ENCODE data around the gene ELFN2. TPM values are rescaled to one million over a fixed set of nuclear protein-coding genes. Genes with fewer than 3 reads are reported as not detected.

ELFN2 gene
- total RNA-seq, 4 donors from 2014 or later: under 0.01 to 0.19 (median 0.16) TPM; not detected in 1

GRCh38 chr22:37453696-37454095 is 26.4 kb upstream of the ELFN2 start:
- 82 to 88% methylated on average over 3 to 5 of the region's 7 CpGs for WGBS, 2 donors (ENCODE audit: low coverage in 1 of 2)
- H3K4me3 ChIP-seq: no peak overlapping the region
- H3K27ac ChIP-seq: no peak overlapping the region
- no peaks in the 10 kb centered on the region for H3K36me3 ChIP-seq
- H3K9me3 ChIP-seq: peaks cover 0 to 18% (median 0%) of the 10 kb centered on the region in 3 donors
- ATAC-seq: no peak
- peaks cover 98% of the 10 kb centered on the region for H3K27me3 ChIP-seq
- no peaks in the 10 kb centered on the region for H3K4me1 ChIP-seq
- TF ChIP-seq, protein P1, sequence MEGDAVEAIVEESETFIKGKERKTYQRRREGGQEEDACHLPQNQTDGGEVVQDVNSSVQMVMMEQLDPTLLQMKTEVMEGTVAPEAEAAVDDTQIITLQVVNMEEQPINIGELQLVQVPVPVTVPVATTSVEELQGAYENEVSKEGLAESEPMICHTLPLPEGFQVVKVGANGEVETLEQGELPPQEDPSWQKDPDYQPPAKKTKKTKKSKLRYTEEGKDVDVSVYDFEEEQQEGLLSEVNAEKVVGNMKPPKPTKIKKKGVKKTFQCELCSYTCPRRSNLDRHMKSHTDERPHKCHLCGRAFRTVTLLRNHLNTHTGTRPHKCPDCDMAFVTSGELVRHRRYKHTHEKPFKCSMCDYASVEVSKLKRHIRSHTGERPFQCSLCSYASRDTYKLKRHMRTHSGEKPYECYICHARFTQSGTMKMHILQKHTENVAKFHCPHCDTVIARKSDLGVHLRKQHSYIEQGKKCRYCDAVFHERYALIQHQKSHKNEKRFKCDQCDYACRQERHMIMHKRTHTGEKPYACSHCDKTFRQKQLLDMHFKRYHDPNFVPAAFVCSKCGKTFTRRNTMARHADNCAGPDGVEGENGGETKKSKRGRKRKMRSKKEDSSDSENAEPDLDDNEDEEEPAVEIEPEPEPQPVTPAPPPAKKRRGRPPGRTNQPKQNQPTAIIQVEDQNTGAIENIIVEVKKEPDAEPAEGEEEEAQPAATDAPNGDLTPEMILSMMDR (IDR thresholded peaks at IDR 0.05): no peak
- TF ChIP-seq EP300 (IDR thresholded peaks at IDR 0.05) (no peak), POLR2AphosphoS5 (IDR thresholded peaks at IDR 0.05) (no peak), POLR2A (IDR thresholded peaks at IDR 0.05) (no peak)

DNA sequence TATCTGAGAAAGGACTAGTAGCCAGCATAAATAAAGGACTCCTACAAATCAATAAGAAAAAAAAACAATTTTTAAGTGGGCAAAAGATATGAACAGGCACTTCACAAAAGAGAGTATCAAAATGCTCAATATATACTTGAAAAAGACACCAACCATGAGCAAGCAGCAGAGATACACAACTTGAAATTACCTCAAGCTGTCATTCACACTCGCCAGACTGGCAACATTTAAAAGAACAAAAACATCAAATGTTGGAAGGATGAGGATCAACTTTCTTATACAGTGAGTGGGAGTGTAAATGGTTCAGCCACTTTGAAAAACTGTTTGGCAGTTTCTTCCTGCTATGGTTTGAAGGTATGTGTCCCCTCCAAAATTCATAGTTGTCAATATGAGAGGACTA is 23.9 kb upstream of the ELFN2 start:
- Histone ChIP-seq H3K27me3 (peaks cover 97% of the 10 kb centered on the region), H3K4me3 (no peak overlapping the region), H3K4me1 (no peaks in the 10 kb centered on the region), H3K9me3 (peaks cover 0 to 18% (median 0%) of the 10 kb centered on the region in 3 donors), H3K27ac (no peak overlapping the region), H3K36me3 (no peaks in the 10 kb centered on the region)
- TF ChIP-seq POLR2AphosphoS5 (IDR thresholded peaks at IDR 0.05): no peak
- no peak for TF ChIP-seq EP300 (IDR thresholded peaks at IDR 0.05)
- no peak for TF ChIP-seq POLR2A (IDR thresholded peaks at IDR 0.05)
- TF ChIP-seq, protein P1 (IDR thresholded peaks at IDR 0.05): no peak
- 22% methylated on average over 1 of the region's 1 CpG; no CpG with 5 or more reads in 1 of the 2 donors for WGBS, 2 donors (ENCODE audit: low coverage in 1 of 2)
- no peak for ATAC-seq

DNA sequence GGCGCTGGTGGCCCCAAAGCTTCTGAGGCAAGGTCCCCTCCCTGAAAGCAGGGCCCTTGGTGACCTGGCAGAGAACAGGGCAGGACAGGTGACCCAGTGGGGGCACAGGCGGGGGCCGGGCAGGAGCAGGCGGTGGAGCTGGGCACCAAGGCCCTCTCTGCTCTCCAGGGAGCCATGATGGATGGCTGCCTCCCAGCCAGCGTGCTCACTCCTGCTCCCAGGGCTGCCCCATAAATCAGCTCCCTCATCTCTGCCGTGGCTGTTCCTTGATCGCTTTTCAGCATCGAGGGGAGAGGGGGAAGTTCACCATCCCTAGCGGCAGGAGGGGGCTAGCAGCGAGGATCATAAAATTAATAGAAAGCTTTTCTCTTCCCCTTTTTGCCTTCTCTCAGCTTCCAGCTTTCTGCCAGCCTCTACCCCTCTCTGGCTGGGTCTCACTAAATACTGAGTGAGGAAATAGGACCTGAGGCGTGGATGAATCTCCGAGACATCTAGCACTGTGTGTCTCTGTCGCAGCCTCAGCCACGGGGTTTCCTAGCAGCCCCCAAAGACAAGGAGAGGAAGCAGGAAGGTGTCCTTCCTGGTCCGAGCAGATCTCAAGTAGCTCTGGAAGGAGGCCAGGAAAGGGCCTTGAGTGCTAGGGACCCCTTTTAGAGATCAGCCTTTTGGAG is 22.2 kb upstream of the ELFN2 start:
- no peaks in the 10 kb centered on the region for H3K36me3 ChIP-seq
- no peak overlapping the region for H3K27ac ChIP-seq
- TF ChIP-seq, protein P1 (IDR thresholded peaks at IDR 0.05): no peak
- TF ChIP-seq POLR2A (IDR thresholded peaks at IDR 0.05) (no peak), POLR2AphosphoS5 (IDR thresholded peaks at IDR 0.05) (no peak), EP300 (IDR thresholded peaks at IDR 0.05) (no peak)
- no peak for ATAC-seq
- no peak overlapping the region for H3K4me3 ChIP-seq
- H3K4me1 ChIP-seq: no peaks in the 10 kb centered on the region
- H3K27me3 ChIP-seq: peaks cover 93% of the 10 kb centered on the region
- 27% methylated on average over 6 of the region's 15 CpGs; no CpG with 5 or more reads in 1 of the 2 donors for WGBS, 2 donors (ENCODE audit: low coverage in 1 of 2)
- peaks cover 0 to 18% (median 0%) of the 10 kb centered on the region in 3 donors for H3K9me3 ChIP-seq

DNA sequence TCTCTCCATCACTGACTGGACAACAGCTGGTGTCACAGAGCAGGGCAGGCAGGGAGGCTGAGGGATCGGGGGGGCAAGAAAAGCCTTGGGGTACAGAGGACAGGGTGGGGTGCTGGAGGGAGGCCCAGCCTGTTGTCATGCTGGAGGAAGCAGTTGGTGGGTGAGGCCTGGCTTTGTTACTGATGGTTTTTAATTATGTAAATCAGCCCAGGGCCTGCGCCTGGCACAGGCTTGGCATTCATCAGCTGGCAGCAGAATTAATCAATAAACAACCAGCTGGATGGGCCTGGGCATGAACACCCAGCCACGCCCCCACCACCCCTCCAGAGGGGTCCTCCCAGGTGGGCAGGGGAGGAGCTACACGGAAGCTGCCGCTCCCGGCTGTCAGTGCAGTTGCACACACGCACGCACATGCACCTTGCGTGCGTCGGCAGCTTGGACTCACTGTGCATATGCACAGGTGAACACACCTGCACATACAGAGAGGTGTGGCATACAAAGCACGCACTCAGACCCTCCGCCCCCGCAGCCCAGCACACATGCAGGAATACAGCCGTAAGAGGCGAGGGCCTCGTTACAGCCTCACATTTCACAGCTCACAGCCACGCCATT is 21.3 kb upstream of the ELFN2 start:
- Histone ChIP-seq H3K9me3 (peaks cover 0 to 18% (median 0%) of the 10 kb centered on the region in 3 donors), H3K4me3 (no peak overlapping the region), H3K36me3 (no peaks in the 10 kb centered on the region), H3K27ac (no peak overlapping the region), H3K27me3 (peaks cover 86% of the 10 kb centered on the region), H3K4me1 (no peaks in the 10 kb centered on the region)
- no peak for ATAC-seq
- 59% methylated on average over 4 of the region's 18 CpGs; no CpG with 5 or more reads in 1 of the 2 donors for WGBS, 2 donors (ENCODE audit: low coverage in 1 of 2)
- TF ChIP-seq, protein P1 (IDR thresholded peaks at IDR 0.05): no peak
- TF ChIP-seq EP300 (IDR thresholded peaks at IDR 0.05) (no peak), POLR2AphosphoS5 (IDR thresholded peaks at IDR 0.05) (no peak), POLR2A (IDR thresholded peaks at IDR 0.05) (no peak)
